Gastroesophageal sphincter (tissue), 4 donors: ENCODE data around the gene TMTC2. TPM values are rescaled to one million over a fixed set of nuclear protein-coding genes. Genes with fewer than 3 reads are reported as not detected.

ENCODE experiments used
- ATAC-seq: fragments of 150-250 bp; one replicate; pipeline ENCODE4 v1.9.1; 2016; ENCODE audit warnings: mild to moderate bottlenecking, moderate library complexity
- H3K27ac ChIP-seq, 4 donors: fragments of 200-600 bp; sonication (generic) in 3 of 4; 1 replicate in 3 of 4; 2 replicates in 1 of 4; pipeline ENCODE4 v1.5.1; 2016 to 2019
- H3K27me3 ChIP-seq: fragments of 200-600 bp; sonication (generic); one replicate; pipeline ENCODE4 v1.5.1; 2019
- H3K36me3 ChIP-seq, 2 donors: fragments of 200-600 bp; sonication (generic); one replicate each; pipeline ENCODE4 v1.5.1; 2019; ENCODE audit warnings: control low read depth in 1 of 2
- H3K4me1 ChIP-seq, 3 donors: fragments of 200-600 bp; sonication (generic); 1 replicate in 2 of 3; 2 replicates in 1 of 3; pipeline ENCODE4 v1.5.1; 2016 to 2019; ENCODE audit warnings: control low read depth in 2 of 3
- H3K4me3 ChIP-seq, 2 donors: fragments of 200-600 bp; sonication (generic); one replicate each; pipeline ENCODE4 v1.5.1; 2019; ENCODE audit warnings: mild to moderate bottlenecking in 1 of 2, moderate library complexity in 1 of 2
- H3K9me3 ChIP-seq, 3 donors: fragments of 200-600 bp; sonication (generic); one replicate each; pipeline ENCODE4 v1.5.1; 2017 to 2019; ENCODE audit warnings: control low read depth in 2 of 3
- EP300 ChIP-seq: sonication (generic); formaldehyde crosslinking; IDR thresholded peaks from one replicate; pipeline ENCODE4 v1.6.1; 2017; ENCODE audit warnings: antibody characterized with exemption, mild to moderate bottlenecking
- POLR2A ChIP-seq, 2 donors: fragments of 450-650 bp; IDR thresholded peaks; one replicate each; pipeline ENCODE4 v1.6.1; 2017; ENCODE audit warnings: antibody characterized with exemption in 2 of 2, mild to moderate bottlenecking in 2 of 2, moderate library complexity in 1 of 2
- POLR2AphosphoS5 ChIP-seq: sonication (generic); formaldehyde crosslinking; IDR thresholded peaks from one replicate; pipeline ENCODE4 v1.6.1; 2017; ENCODE audit warnings: antibody characterized with exemption
- WGBS, 2 donors: methylation state at CpG; one replicate each; pipeline ENCODE4 v1.1.5; 2018; ENCODE audit warnings: low coverage in 1 of 2; 5-methylcytosine and 5-hydroxymethylcytosine counted together
- total RNA-seq, 4 donors: library from RNA; depleted of rRNA; stranded (reverse); fragments of >200 nt; gene quantifications; one replicate each; pipeline ENCODE4 v1.1.0, GENCODE V29; 2016
- TF ChIP-seq, protein P1 (sequence below), 4 experiments: fragments of 200-600 bp in 2 of 4; fragments of 450-650 bp in 2 of 4; sonication (generic) in 1 of 4; IDR thresholded peaks; one replicate each; pipeline ENCODE4 v1.5.1; 2017 to 2019; ENCODE audit warnings: antibody characterized with exemption in 4 of 4, mild to moderate bottlenecking in 2 of 4, moderate library complexity in 2 of 4

Gene TMTC2
- total RNA-seq, 4 donors from 2014 or later, result 7.4 to 21.8 (median 16.0) TPM

- H3K4me1 ChIP-seq, result no peaks in the 10 kb centered on the region
Measured at GRCh38 chr12:82961835-82962234, 275.1 kb downstream of the TMTC2 start.

GRCh38 chr12:82963956-82964355, 277.2 kb downstream of the TMTC2 start:
- ATAC-seq, result no peak
- H3K27ac ChIP-seq, result no peak overlapping the region
- no peaks in the 10 kb centered on the region for H3K9me3 ChIP-seq
- WGBS, 2 donors, result 74 to 86% methylated on average over 3 of the region's 3 CpGs
- H3K4me3 ChIP-seq, result no peak overlapping the region
- H3K4me1 ChIP-seq, result no peaks in the 10 kb centered on the region
- no peak for TF ChIP-seq EP300
- no peak for TF ChIP-seq POLR2A (IDR thresholded peaks at IDR 0.05)
- TF ChIP-seq, protein P1, sequence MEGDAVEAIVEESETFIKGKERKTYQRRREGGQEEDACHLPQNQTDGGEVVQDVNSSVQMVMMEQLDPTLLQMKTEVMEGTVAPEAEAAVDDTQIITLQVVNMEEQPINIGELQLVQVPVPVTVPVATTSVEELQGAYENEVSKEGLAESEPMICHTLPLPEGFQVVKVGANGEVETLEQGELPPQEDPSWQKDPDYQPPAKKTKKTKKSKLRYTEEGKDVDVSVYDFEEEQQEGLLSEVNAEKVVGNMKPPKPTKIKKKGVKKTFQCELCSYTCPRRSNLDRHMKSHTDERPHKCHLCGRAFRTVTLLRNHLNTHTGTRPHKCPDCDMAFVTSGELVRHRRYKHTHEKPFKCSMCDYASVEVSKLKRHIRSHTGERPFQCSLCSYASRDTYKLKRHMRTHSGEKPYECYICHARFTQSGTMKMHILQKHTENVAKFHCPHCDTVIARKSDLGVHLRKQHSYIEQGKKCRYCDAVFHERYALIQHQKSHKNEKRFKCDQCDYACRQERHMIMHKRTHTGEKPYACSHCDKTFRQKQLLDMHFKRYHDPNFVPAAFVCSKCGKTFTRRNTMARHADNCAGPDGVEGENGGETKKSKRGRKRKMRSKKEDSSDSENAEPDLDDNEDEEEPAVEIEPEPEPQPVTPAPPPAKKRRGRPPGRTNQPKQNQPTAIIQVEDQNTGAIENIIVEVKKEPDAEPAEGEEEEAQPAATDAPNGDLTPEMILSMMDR (IDR thresholded peaks at IDR 0.05), result no peak
- no peak for TF ChIP-seq POLR2AphosphoS5
- H3K27me3 ChIP-seq, result no peaks in the 10 kb centered on the region
- peaks cover 0 to 5% of the 10 kb centered on the region in 2 donors for H3K36me3 ChIP-seq

More at GRCh38 chr12:82961835-82962234, 275.1 kb downstream of the TMTC2 start:
- Histone ChIP-seq H3K27ac (no peak overlapping the region), H3K36me3 (peaks cover 0 to 5% of the 10 kb centered on the region in 2 donors), H3K9me3 (no peaks in the 10 kb centered on the region), H3K27me3 (no peaks in the 10 kb centered on the region), H3K4me3 (no peak overlapping the region)
- ATAC-seq, result no peak
- 97 to 100% methylated on average over 1 to 2 of the region's 2 CpGs for WGBS, 2 donors
- no peak for TF ChIP-seq POLR2AphosphoS5
- no peak for TF ChIP-seq POLR2A (IDR thresholded peaks at IDR 0.05)
- TF ChIP-seq EP300, result no peak
- TF ChIP-seq, protein P1 (IDR thresholded peaks at IDR 0.05), result no peak

- ATAC-seq, result no peak
- 55 to 71% methylated on average over 3 of the region's 3 CpGs for WGBS, 2 donors
- Histone ChIP-seq H3K9me3 (no peaks in the 10 kb centered on the region), H3K27me3 (no peaks in the 10 kb centered on the region), H3K27ac (no peak overlapping the region), H3K36me3 (peaks cover 0 to 5% of the 10 kb centered on the region in 2 donors), H3K4me1 (no peaks in the 10 kb centered on the region), H3K4me3 (no peak overlapping the region)
- TF ChIP-seq POLR2AphosphoS5, result no peak
- TF ChIP-seq POLR2A (IDR thresholded peaks at IDR 0.05), result no peak
- TF ChIP-seq, protein P1 (IDR thresholded peaks at IDR 0.05), result no peak
- TF ChIP-seq EP300, result no peak
Measured at GRCh38 chr12:82964446-82964845, 277.7 kb downstream of the TMTC2 start.

DNA sequence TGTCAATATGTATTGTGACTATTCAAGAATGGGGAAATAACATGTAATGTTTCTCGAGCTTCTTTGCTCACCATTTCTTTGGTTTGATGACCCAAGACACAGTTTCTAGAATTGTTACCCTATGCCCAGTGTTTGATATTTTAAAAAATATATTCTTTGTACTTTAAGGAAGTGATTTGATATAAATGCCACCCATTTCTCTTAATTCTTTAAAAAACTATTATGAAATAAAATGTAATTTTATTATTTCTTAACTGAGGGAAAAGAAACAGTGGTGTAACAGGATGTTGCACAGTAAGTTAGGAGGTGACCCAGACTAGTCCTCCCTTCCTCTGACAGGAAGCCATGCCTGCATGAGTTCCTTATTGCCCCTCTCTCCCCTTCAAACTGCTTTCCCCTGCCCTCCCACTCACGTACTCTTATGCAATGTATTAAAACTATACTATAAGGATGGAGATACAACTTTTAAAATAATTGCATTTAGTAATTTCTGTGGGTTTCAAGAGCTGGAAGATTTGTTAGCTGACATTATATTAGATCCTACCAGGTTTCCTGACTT, 279.4 kb downstream of the TMTC2 start:
- 71 to 79% methylated on average over 2 of the region's 2 CpGs for WGBS, 2 donors
- Histone ChIP-seq H3K27me3 (no peaks in the 10 kb centered on the region), H3K4me1 (no peaks in the 10 kb centered on the region), H3K27ac (no peak overlapping the region), H3K36me3 (peaks cover 0 to 5% of the 10 kb centered on the region in 2 donors), H3K4me3 (no peak overlapping the region), H3K9me3 (no peaks in the 10 kb centered on the region)
- ATAC-seq, result no peak
- TF ChIP-seq POLR2A (IDR thresholded peaks at IDR 0.05) (no peak), EP300 (no peak), POLR2AphosphoS5 (no peak)
- TF ChIP-seq, protein P1 (IDR thresholded peaks at IDR 0.05), result no peak

DNA sequence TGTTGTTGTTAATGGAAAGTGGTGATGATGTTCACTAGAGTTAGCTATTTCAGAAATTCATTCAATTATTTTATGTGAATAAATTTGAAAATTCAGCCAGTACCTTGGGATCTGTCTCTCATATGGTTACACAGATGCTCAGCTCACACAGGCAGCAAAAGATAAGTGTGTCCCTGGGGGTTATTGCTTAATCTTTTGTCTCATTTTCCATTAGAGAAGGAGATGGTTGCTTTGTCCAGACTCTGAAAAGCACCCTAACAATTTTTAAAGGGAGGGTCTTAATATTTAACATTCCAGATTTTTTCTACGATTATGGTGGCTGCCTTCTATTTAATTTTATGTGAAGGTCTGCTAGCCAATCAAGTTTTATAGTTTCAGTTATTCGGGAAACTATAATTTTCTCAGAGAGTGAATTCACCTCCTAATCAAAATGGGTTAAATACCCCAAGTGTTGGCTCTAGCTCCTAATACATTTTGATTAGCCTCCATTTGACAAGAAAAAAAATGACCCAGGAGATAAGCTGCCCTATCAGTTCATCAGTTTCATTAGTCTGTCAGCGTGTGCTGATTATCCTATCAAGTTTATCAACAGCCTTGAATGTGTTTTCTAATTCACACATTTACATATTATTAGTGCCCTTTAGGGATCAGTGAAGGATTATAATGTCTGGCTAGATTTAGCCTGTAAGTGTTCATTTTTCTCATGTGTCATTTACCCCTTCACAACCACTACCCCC, 282.1 kb downstream of the TMTC2 start:
- WGBS, 2 donors, result 94 to 100% methylated on average over 3 of the region's 3 CpGs
- no peak overlapping the region for H3K27ac ChIP-seq
- H3K27me3 ChIP-seq, result no peaks in the 10 kb centered on the region
- no peak overlapping the region for H3K4me3 ChIP-seq
- no peak for ATAC-seq
- TF ChIP-seq EP300, result no peak
- TF ChIP-seq, protein P1 (IDR thresholded peaks at IDR 0.05), result no peak
- TF ChIP-seq POLR2A (IDR thresholded peaks at IDR 0.05), result no peak
- no peak for TF ChIP-seq POLR2AphosphoS5
- H3K36me3 ChIP-seq, result peaks cover 0 to 5% of the 10 kb centered on the region in 2 donors
- no peaks in the 10 kb centered on the region for H3K4me1 ChIP-seq
- H3K9me3 ChIP-seq, result no peaks in the 10 kb centered on the region
